Measurements from ENCODE around the gene FCMR. TPM values are rescaled to one million over a fixed set of nuclear protein-coding genes. Genes with fewer than 3 reads are reported as not detected.
A peak's percentile ranks its signal among the peaks of the same experiment; 100 is the strongest.
"Not testable (repeated sequence)": the region's sequence is repeated elsewhere in the genome, so short reads cannot be mapped to it uniquely, and the experiment has no call there.

The FCMR gene
- polyA plus RNA-seq, 1 experiment: 1.1 TPM

DNA sequence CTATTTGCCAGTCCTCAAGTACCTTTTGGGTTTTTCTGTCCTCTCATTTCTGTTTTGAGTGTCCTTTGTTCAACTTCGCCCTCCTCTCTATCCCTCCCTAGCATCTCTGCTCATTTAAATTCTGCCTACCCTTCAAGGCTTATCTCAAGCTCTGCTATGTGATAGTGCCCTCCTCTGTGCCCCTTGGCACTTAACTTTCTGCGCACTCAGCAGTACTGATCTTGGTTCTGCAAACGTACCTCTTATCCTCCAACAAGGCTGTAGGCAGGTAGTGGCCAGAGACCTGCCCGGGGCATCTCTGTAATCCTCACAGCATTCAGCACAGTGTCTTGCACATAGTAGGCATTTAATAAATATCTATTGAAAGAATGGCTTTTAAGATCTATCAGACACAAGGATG lies 61.6 kb downstream of the FCMR start:
- ChIA-PET POLR2A (no interaction called here), CTCF (interaction anchor here (1.1 kb wide), 1 partner anchor 52 kb away, joined by 4 read pairs; no protein-coding TSS in a partner anchor)
- no peak overlapping the region for H3K4me3 ChIP-seq (ENCODE audit: low read depth, low read length)
- TF ChIP-seq, protein P1, sequence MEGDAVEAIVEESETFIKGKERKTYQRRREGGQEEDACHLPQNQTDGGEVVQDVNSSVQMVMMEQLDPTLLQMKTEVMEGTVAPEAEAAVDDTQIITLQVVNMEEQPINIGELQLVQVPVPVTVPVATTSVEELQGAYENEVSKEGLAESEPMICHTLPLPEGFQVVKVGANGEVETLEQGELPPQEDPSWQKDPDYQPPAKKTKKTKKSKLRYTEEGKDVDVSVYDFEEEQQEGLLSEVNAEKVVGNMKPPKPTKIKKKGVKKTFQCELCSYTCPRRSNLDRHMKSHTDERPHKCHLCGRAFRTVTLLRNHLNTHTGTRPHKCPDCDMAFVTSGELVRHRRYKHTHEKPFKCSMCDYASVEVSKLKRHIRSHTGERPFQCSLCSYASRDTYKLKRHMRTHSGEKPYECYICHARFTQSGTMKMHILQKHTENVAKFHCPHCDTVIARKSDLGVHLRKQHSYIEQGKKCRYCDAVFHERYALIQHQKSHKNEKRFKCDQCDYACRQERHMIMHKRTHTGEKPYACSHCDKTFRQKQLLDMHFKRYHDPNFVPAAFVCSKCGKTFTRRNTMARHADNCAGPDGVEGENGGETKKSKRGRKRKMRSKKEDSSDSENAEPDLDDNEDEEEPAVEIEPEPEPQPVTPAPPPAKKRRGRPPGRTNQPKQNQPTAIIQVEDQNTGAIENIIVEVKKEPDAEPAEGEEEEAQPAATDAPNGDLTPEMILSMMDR (IDR thresholded peaks at IDR 0.05; ENCODE audit: low read depth, low read length): no peak
- no peaks in the 10 kb centered on the region for H3K27me3 ChIP-seq (ENCODE audit: control insufficient read depth, insufficient read depth, low read length)
- H3K27ac ChIP-seq (ENCODE audit: low read depth, low read length): no peak overlapping the region
- no peak for DNase-seq (ENCODE audit: low read depth, low spot score)
- H3K9me3 ChIP-seq (ENCODE audit: control insufficient read depth, insufficient read depth, low read length): no peaks in the 10 kb centered on the region

DNA sequence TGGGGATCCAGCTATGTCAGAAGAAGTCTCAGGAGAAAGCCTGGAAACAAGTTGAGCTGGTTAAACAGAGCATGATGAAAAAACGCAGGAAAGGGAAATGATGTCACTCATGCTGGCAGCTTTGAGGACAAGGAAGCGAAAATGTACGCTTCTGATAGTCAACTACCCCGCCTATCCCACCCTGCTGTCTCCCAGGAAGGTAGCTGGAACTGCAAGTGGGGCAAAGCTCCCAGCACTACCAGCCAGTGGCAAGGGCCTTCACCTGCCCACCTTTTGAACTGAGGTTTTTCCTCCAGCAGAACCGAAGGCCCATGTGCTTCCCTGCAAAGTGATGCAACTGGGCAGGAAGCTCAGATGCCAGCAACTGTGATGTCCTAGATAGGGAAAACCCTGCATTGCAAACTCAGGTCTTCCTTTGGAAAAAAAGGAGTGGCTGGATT lies 62.6 kb downstream of the FCMR start:
- H3K27me3 ChIP-seq (ENCODE audit: control insufficient read depth, insufficient read depth, low read length): no peaks in the 10 kb centered on the region
- TF ChIP-seq, protein P1 (IDR thresholded peaks at IDR 0.05; ENCODE audit: low read depth, low read length): no peak
- POLR2A ChIA-PET: no interaction called here
- DNase-seq (ENCODE audit: low read depth, low spot score): no peak
- H3K9me3 ChIP-seq (ENCODE audit: control insufficient read depth, insufficient read depth, low read length): no peaks in the 10 kb centered on the region
- CTCF ChIA-PET: no interaction called here
- H3K27ac ChIP-seq (ENCODE audit: low read depth, low read length): no peak overlapping the region
- H3K4me3 ChIP-seq (ENCODE audit: low read depth, low read length): no peak overlapping the region

DNA sequence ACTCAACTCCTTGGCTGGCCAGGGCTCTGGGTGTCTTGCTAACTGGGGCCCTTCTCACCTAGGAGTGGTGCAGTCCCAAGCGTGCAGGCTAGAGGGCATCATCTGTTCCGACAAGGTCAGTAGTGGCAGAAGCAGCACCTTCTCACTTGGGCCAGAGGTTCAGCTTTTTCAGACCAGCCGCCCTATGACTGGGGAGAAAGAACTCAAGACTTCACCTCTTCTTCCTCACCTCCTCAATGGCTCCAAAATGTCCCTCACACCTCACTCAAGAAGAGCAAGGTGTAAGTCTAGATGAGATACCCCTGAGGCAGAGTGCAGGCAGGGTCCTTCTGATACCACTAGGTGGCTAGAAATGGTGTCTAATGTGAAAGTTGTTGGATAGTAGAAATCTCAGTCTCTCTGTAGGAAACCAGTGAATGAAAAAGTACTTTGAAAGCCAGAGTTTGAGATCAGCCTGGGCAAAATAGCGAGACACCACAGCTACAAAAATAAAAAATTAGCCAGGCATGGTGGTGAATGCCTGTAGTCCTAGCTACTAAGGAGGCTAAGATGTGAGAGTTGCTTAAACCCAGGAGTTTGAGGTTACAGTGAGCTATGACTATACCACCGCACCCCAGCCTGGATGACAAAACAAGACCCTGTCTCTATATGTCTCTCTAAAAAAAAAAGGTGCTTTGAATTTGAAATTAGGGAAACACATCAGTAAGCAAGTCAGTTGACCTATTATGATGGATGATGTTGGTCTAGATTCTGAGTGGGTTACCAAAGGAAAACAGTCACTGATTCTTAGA lies 64.9 kb downstream of the FCMR start:
- CTCF ChIA-PET: interaction anchor here (0.6 to 5.5 kb wide), 4 partner anchors 8 to 55 kb away, joined by 3 to 43 read pairs (median 8); partner anchors contain the start of gene IL20
- TF ChIP-seq, protein P1 (IDR thresholded peaks at IDR 0.05; ENCODE audit: low read depth, low read length): peak; percentile 39
- Histone ChIP-seq H3K27ac (ENCODE audit: low read depth, low read length) (no peak overlapping the region), H3K4me3 (ENCODE audit: low read depth, low read length) (no peak overlapping the region), H3K27me3 (ENCODE audit: control insufficient read depth, insufficient read depth, low read length) (no peaks in the 10 kb centered on the region), H3K9me3 (ENCODE audit: control insufficient read depth, insufficient read depth, low read length) (no peaks in the 10 kb centered on the region)
- POLR2A ChIA-PET: no interaction called here
- no peak for DNase-seq (ENCODE audit: low read depth, low spot score)

GRCh38 chr1:206855859-206856258 lies 65.9 kb downstream of the FCMR start:
- no peak overlapping the region for H3K4me3 ChIP-seq (ENCODE audit: low read depth, low read length)
- TF ChIP-seq, protein P1 (IDR thresholded peaks at IDR 0.05; ENCODE audit: low read depth, low read length): no peak
- H3K27me3 ChIP-seq (ENCODE audit: control insufficient read depth, insufficient read depth, low read length): no peaks in the 10 kb centered on the region
- H3K9me3 ChIP-seq (ENCODE audit: control insufficient read depth, insufficient read depth, low read length): no peaks in the 10 kb centered on the region
- POLR2A ChIA-PET: no interaction called here
- no peak for DNase-seq (ENCODE audit: low read depth, low spot score)
- CTCF ChIA-PET: interaction anchor here (0.6 to 5.5 kb wide), 4 partner anchors 9 to 56 kb away, joined by 3 to 43 read pairs (median 8); partner anchors contain the start of gene IL20
- H3K27ac ChIP-seq (ENCODE audit: low read depth, low read length): no peak overlapping the region

DNA sequence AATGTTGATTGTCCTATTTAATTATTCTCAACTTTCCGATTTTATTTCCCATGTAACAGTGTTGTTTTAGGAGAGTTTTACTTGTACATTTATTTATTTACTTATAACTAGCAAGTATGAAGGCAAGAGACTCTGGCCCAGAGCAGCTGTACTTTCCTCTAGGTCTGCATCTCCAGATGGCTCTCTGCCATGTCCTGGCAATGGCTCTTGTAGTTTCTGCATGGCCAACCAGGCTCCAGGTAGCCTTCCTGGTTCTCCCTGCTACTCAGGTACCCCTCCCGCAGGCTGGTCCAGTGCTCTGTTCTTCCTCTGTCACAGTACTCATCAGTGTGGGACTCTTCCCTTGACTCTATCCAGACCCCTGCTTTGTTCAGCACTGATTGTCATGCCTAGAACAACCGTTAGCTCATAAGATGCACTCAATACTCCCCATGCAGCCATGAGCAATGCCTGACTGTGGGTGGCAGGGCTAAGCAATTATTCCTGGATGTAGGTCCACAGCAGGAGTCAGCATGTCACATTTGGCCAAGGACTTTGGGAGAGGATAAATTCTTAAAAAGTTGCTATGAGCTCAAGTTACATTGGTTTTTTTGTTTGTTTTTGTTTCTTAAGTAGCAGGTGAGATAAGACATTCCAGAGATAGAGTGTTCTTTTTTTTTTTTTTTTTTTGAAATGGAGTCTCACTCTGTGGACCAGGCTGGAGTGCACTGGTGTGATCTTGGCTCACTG lies 67.2 kb downstream of the FCMR start:
- POLR2A ChIA-PET: no interaction called here
- Histone ChIP-seq H3K27me3 (ENCODE audit: control insufficient read depth, insufficient read depth, low read length) (no peaks in the 10 kb centered on the region), H3K27ac (ENCODE audit: low read depth, low read length) (no peak overlapping the region), H3K9me3 (ENCODE audit: control insufficient read depth, insufficient read depth, low read length) (no peaks in the 10 kb centered on the region), H3K4me3 (ENCODE audit: low read depth, low read length) (no peak overlapping the region)
- no peak for DNase-seq (ENCODE audit: low read depth, low spot score)
- CTCF ChIA-PET: interaction anchor here (0.6 to 5.5 kb wide), 4 partner anchors 10 to 271 kb away, joined by 5 to 43 read pairs (median 10); partner anchors contain the start of gene IL20
- TF ChIP-seq, protein P1 (IDR thresholded peaks at IDR 0.05; ENCODE audit: low read depth, low read length): no peak

DNA sequence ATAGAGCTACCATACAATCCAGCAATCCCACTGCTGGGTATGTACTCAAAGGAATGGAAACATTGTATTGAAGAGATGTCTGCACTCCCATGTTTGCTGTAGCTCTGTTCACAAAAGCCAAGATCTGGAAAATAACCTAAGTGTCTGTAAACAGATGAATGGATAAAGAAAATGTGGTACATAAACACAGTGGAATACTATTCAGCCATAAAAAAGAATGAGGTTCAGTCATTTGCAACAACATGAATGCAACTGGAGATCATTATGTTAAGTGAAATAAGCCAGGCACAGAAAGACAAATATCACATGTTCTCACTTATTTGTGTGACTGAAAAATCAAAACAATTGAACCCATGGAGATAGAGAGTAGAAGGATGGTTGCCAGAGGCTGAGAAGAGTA lies 68.0 kb downstream of the FCMR start:
- DNase-seq (ENCODE audit: low read depth, low spot score); H3K27me3 ChIP-seq (ENCODE audit: control insufficient read depth, insufficient read depth, low read length); H3K4me3 ChIP-seq (ENCODE audit: low read depth, low read length); H3K27ac ChIP-seq (ENCODE audit: low read depth, low read length); H3K9me3 ChIP-seq (ENCODE audit: control insufficient read depth, insufficient read depth, low read length); POLR2A ChIA-PET: not testable (repeated sequence)
- CTCF ChIA-PET: interaction anchor here (5.5 kb wide), 1 partner anchor 11 kb away, joined by 43 read pairs; the partner anchor contains the start of gene IL20

Measured in AG04450 (cell line).